Tibial nerve (tissue), 4 donors: ENCODE data around the gene L3MBTL1.

Source experiments
- EP300 ChIP-seq, 2 donors: sonication (generic); formaldehyde crosslinking; IDR thresholded peaks; one replicate each; pipeline ENCODE4 v1.6.1; 2017; ENCODE audit warnings: antibody characterized with exemption in 2 of 2, mild to moderate bottlenecking in 1 of 2
- POLR2A ChIP-seq, 2 donors: fragments of 450-650 bp; IDR thresholded peaks; one replicate each; pipeline ENCODE4 v1.6.1; 2017; ENCODE audit warnings: antibody characterized with exemption in 2 of 2, mild to moderate bottlenecking in 2 of 2, moderate library complexity in 2 of 2
- TF ChIP-seq, protein P1 (sequence below), 5 experiments: fragments of 200-600 bp in 3 of 5; fragments of 450-650 bp in 2 of 5; sonication (generic) in 3 of 5; IDR thresholded peaks; one replicate each; pipeline ENCODE4 v1.5.1; 2016 to 2019; ENCODE audit warnings: antibody characterized with exemption in 5 of 5, mild to moderate bottlenecking in 3 of 5, moderate library complexity in 2 of 5

DNA sequence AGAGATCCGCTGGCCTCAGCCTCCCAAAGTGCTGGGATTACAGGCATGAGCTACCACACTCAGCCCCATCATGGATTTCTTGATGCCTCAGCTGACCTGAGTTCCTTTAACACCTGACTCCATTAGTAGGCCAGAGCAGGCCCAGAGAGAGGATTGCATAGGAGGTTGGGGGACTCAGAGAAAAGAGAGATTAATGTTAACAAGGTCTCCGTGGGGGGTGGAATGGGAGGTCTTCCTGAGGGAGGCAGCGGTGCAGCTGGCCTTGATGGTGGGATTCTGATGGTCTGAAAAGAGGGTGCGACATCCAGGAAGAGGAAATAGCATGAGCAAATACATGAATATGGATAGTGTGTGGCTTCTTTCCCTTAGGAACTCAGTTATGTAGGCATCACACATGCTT lies 61.2 kb downstream of the L3MBTL1 start:
- TF ChIP-seq POLR2A (IDR thresholded peaks at IDR 0.05) (no peak), EP300 (IDR thresholded peaks at IDR 0.05) (no peak)
- TF ChIP-seq, protein P1, sequence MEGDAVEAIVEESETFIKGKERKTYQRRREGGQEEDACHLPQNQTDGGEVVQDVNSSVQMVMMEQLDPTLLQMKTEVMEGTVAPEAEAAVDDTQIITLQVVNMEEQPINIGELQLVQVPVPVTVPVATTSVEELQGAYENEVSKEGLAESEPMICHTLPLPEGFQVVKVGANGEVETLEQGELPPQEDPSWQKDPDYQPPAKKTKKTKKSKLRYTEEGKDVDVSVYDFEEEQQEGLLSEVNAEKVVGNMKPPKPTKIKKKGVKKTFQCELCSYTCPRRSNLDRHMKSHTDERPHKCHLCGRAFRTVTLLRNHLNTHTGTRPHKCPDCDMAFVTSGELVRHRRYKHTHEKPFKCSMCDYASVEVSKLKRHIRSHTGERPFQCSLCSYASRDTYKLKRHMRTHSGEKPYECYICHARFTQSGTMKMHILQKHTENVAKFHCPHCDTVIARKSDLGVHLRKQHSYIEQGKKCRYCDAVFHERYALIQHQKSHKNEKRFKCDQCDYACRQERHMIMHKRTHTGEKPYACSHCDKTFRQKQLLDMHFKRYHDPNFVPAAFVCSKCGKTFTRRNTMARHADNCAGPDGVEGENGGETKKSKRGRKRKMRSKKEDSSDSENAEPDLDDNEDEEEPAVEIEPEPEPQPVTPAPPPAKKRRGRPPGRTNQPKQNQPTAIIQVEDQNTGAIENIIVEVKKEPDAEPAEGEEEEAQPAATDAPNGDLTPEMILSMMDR (IDR thresholded peaks at IDR 0.05): no peak
